ENCODE measurements around the gene CDK14.

CDK14 gene

DNA sequence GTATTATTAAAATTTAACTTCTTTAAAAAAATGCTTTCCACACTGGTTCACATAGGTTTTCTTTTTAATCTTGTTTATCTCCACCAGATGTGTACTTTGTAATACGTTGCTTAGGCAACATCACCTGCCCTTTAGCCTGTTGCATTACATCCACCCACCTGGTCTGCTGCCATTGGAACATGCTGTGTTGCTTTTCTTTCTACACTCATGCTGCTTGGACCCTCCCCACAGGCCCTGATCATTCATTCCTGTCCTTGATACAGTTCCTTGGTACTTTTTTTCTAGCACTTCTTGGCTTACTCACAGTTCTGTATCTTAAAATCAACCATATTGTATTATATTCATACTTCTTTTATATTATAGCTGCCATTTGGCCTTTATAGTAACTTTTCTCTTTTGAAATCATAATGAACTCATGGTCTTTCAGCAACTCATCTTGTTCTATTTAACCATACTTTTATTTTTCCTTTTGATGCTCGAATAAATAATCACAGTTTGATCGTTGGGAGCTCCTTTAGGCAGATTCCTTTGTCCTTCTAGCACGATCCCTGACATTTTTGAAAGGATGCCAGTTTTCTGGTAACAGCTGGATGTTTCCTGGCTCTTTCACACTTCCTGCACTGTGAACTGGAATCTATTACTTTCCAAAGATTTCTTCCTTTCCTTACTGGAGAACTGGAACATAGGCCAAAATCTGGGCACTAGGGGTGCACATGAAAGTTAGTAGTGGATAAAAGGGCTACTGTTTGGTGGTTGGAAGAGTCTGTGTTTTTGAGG is 125.1 kb downstream of the CDK14 start:
- no peaks in the 10 kb centered on the region for H3K36me3 ChIP-seq (ENCODE audit: control insufficient read depth, insufficient read depth, low read length)
- no peaks in the 10 kb centered on the region for H3K27me3 ChIP-seq (replicated peaks; ENCODE audit: control insufficient read depth, insufficient read depth, low read length)
- H3K4me3 ChIP-seq (replicated peaks; ENCODE audit: low read depth, low read length) = no peak overlapping the region
- DNase-seq (ENCODE audit: extremely low read depth, insufficient read length) = no peak
- TF ChIP-seq, protein P1, sequence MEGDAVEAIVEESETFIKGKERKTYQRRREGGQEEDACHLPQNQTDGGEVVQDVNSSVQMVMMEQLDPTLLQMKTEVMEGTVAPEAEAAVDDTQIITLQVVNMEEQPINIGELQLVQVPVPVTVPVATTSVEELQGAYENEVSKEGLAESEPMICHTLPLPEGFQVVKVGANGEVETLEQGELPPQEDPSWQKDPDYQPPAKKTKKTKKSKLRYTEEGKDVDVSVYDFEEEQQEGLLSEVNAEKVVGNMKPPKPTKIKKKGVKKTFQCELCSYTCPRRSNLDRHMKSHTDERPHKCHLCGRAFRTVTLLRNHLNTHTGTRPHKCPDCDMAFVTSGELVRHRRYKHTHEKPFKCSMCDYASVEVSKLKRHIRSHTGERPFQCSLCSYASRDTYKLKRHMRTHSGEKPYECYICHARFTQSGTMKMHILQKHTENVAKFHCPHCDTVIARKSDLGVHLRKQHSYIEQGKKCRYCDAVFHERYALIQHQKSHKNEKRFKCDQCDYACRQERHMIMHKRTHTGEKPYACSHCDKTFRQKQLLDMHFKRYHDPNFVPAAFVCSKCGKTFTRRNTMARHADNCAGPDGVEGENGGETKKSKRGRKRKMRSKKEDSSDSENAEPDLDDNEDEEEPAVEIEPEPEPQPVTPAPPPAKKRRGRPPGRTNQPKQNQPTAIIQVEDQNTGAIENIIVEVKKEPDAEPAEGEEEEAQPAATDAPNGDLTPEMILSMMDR (IDR thresholded peaks at IDR 0.05; ENCODE audit: insufficient read depth, low read length, poor library complexity, severe bottlenecking) = no peak

DNA sequence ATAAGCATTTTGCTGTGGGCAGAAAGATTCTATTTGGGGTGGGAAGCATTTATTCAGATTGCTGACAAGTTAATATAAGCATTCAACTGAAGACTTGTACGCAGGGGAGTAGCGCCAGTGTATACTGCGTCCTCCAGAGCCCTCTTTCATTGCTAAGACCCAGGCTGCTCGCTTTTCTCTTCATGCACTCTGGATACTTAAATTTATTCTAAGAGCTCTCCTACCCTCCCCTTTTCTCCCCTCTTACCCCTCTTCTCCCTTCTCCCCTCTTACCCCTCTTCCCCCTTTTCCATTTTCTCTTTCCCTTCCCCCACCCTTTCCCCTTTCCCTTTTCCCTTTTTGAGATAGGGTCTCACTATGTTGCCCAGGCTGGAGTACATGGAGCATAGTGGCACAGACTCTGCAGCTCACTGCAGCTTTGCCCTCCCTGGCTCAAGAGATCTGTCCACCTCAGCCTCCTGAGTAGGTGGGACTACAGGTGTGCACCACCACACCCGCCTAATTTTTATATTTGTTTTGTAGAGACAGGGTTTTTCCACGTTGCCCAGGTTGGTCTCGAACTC is 125.8 kb downstream of the CDK14 start:
- Histone ChIP-seq H3K4me3 (replicated peaks; ENCODE audit: low read depth, low read length) (no peak overlapping the region), H3K36me3 (ENCODE audit: control insufficient read depth, insufficient read depth, low read length) (no peaks in the 10 kb centered on the region), H3K27me3 (replicated peaks; ENCODE audit: control insufficient read depth, insufficient read depth, low read length) (no peaks in the 10 kb centered on the region)
- DNase-seq (ENCODE audit: extremely low read depth, insufficient read length) = no peak
- TF ChIP-seq, protein P1 (IDR thresholded peaks at IDR 0.05; ENCODE audit: insufficient read depth, low read length, poor library complexity, severe bottlenecking) = no peak

- no peak for DNase-seq (ENCODE audit: extremely low read depth, insufficient read length)
- Histone ChIP-seq H3K4me3 (replicated peaks; ENCODE audit: low read depth, low read length) (no peak overlapping the region), H3K27me3 (replicated peaks; ENCODE audit: control insufficient read depth, insufficient read depth, low read length) (no peaks in the 10 kb centered on the region), H3K36me3 (ENCODE audit: control insufficient read depth, insufficient read depth, low read length) (no peaks in the 10 kb centered on the region)
- TF ChIP-seq, protein P1 (IDR thresholded peaks at IDR 0.05; ENCODE audit: insufficient read depth, low read length, poor library complexity, severe bottlenecking) = no peak
Observed at GRCh38 chr7:90723233-90723632, 127.1 kb downstream of the CDK14 start.

- Histone ChIP-seq H3K36me3 (ENCODE audit: control insufficient read depth, insufficient read depth, low read length) (no peaks in the 10 kb centered on the region), H3K27me3 (replicated peaks; ENCODE audit: control insufficient read depth, insufficient read depth, low read length) (no peaks in the 10 kb centered on the region), H3K4me3 (replicated peaks; ENCODE audit: low read depth, low read length) (no peak overlapping the region)
- TF ChIP-seq, protein P1 (IDR thresholded peaks at IDR 0.05; ENCODE audit: insufficient read depth, low read length, poor library complexity, severe bottlenecking) = no peak
- no peak for DNase-seq (ENCODE audit: extremely low read depth, insufficient read length)
Observed at GRCh38 chr7:90723866-90724265, 127.7 kb downstream of the CDK14 start.

- TF ChIP-seq, protein P1 (IDR thresholded peaks at IDR 0.05; ENCODE audit: insufficient read depth, low read length, poor library complexity, severe bottlenecking) = no peak
- no peak for DNase-seq (ENCODE audit: extremely low read depth, insufficient read length)
Observed at GRCh38 chr7:90726120-90726519, 130.0 kb downstream of the CDK14 start.

More at GRCh38 chr7:90726120-90726519, 130.0 kb downstream of the CDK14 start:
- Histone ChIP-seq H3K27me3 (replicated peaks; ENCODE audit: control insufficient read depth, insufficient read depth, low read length) (no peaks in the 10 kb centered on the region), H3K36me3 (ENCODE audit: control insufficient read depth, insufficient read depth, low read length) (no peaks in the 10 kb centered on the region), H3K4me3 (replicated peaks; ENCODE audit: low read depth, low read length) (no peak overlapping the region; the same call in 1 of the 2 replicates)
